GM19238 (cell line): ENCODE measurements around the gene REV1.

Experiments
- DNase-seq: peaks from one replicate; pipeline ENCODE4 v3.0.0; 2011; ENCODE audit warnings: low spot score; ENCODE audit not compliant: insufficient read length

REV1 gene

DNA sequence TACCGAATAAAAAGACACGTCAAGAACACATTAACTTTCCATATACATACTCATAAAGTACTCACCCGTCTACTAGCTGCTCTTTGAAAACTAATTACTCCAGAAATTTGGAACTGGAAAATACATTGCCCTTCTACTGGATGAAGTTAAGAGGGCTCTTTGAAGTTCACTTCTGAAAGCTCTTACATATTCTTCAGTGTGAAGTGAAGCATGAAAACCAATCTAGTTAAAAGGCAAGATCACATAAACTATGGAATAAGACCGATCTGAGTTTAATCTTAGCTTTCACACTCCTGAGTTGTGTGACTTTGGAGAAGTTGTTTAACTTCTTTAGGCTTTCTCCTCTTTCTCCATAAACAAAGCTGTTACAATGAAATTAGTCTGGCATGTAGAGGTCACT lies 38.5 kb downstream of the REV1 start:
- DNase-seq: no peak

- no peak for DNase-seq
Observed at GRCh38 chr2:99450199-99450598, 39.6 kb downstream of the REV1 start.

- no peak for DNase-seq
Observed at GRCh38 chr2:99448556-99448955, 41.3 kb downstream of the REV1 start.

DNA sequence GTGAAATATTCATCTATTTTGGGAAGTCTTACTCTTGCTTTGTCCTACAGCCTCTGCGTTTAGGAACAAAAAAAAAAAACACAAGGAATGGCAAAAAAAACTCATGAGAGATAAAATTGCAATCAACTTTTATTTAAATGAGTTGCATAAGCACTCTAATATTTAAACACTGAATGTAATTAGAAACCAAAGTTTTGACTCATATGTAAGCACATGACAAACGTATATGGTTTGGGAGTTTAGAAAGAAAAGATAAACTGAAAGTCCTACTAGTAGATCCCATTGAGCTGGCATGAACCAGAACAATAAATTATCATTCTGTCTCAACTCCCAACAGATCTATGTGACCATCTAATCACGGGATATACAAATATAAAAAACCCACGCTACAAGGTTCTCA lies 44.8 kb downstream of the REV1 start:
- DNase-seq: no peak

GRCh38 chr2:99444222-99444621 lies 45.6 kb downstream of the REV1 start:
- no peak for DNase-seq

DNA sequence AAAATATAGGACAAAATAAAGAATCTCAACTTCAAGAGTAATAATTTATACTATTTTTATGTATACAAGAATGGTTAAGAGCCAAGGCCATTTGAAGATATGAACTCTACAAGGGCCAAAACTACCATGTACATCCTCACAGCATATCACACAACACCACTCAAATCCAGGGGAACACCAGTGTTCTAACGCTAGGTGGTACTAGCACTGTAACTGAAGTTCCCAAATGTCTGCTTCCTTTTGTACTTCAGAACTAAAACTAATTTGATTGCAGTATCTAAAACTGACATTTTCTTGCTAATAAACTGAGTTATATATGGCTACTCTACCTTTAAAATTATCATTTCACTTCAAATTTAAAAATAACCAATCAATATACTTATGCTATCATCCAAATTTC lies 47.0 kb downstream of the REV1 start:
- DNase-seq: no peak

DNA sequence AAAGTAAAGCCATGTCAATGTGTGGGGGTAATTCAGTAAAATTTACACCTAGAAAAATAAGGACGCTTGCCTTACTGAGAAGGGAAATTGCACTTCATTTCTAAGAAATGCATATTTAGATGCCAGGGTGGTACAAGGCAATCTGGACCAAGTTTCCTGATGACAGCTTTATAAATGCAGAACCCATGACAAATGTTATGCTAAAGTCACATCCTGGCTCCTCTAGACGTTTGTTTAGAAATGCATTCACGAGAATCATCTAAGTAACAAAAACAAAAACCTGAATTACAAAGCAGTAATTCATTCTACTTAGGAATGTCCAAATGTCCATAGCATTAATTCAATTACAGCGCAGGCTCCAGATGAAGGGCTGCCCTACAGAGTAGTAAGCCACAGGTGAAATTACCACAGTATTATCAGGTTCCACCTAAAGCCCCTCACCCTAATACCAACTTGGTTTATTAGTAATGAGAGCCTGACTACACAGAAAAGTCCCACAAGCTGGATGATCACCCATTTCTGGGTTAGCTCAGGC lies 49.8 kb downstream of the REV1 start:
- no peak for DNase-seq

DNA sequence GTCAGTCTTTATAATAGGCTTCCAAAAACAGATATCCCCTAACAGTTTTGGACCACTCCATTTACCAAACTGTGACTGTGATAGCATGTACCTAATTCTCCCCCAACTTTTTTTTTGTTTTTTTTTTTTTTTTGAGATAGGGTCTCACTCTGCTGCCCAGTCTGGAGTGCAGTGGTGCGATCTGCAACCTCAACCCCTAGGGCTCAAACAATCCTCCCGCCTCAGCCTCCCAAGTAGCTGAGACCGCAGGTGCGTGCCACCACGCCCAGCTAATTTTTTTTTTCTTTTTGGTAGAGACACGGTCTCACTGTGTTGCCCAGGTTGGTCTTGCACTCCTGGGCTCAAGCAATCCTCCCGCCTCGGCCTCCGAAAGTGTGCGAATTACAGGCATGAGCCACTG lies 52.9 kb downstream of the REV1 start:
- DNase-seq: no peak

DNA sequence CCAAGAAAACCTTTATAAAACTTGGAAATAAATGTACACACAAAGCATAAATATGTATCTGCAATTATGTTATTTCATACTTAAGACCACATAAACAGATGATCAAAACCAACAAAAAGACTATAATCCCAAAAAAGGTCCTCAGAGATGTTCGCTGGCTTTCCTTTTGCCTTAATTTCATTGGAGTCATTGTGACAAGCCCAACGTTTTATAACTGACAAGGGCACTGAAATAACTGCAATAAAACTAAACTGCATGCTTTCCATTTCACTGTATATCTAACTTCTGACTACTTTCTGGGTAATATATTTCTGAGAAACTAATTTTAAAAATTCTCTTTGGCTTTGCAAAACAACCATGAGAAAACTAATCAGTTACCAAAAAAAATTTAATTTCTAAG lies 56.5 kb downstream of the REV1 start:
- no peak for DNase-seq

DNA sequence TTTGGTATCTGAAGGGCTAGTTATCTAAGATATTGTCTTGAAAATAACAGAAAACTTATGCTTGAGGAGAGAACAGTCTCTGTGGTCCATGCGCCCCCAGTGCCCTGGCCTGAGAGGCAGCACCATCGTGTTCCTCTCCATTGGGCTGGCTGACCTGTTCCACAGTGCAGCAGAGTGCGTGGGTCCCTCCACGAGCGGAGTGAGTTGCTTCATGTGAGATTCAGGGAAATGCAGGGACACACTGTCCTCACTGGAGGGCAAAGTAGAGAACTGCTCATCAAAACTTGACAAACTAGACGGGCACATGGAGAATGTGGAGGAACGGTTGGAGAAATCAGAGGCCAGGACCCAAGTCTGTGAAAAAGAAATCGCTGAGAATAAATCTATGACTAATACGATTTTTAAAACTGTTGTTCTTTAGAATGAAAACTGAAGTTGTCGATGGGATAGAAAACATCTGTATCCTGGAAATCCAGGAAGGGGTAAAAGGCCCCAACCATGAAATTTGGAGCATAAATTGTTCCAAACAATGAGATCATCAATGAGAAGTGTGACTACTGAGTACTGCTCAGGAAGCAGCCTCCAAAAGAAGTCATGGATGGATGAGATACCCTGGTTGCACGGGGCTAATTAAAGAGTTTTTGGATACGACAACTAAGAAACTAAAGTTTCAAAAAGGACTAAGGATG lies 58.1 kb downstream of the REV1 start:
- no peak for DNase-seq

DNA sequence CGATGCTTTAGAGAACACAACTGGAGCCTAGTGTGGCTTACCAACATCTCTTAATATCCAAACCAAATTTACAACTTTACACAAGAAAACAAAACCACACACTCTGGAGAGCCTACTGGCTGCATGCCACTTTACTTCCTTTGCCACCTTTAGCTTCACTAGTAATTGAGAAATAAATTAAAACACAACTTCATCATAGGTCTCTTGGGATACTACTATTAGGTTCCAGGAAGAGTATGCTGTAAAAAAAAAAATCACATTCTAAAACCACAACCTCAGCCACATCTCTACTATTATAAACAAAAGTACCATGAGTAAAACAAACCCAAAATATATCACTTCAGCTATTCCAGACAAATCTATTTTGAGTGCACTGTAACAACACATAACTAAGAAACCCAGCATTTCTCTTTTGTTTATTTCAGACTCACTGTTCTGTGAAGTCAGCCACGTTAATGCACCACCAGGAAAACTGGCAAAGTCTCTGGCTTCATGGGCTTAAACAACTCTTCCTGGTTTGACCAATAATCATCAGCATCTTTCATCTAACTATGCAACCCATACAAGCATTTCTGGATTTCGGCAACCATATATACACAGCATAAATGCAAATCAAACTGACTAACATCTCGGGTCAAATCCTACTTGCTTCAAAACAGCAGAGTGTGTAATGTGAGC lies 59.1 kb downstream of the REV1 start:
- no peak for DNase-seq

- no peak for DNase-seq
Observed at GRCh38 chr2:99425022-99425421, 64.8 kb downstream of the REV1 start.

DNA sequence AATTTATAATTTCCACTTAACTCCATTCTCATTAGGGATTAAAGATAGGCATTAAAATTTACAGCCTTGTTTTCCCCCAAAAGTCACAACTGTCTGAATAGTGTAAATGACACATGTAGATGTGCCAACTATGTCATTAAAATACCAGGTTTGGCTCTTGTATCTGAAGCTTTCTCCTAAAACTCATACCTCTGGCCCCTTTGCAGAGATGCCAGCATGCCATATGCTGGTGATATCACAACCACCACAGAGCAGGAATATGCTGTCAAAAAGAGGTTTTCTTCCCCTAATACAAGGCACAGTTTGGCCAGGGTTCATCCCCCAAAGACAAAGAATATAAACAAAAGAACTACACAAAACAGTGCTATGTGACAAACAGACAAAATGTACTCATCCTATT lies 65.4 kb downstream of the REV1 start:
- no peak for DNase-seq

DNA sequence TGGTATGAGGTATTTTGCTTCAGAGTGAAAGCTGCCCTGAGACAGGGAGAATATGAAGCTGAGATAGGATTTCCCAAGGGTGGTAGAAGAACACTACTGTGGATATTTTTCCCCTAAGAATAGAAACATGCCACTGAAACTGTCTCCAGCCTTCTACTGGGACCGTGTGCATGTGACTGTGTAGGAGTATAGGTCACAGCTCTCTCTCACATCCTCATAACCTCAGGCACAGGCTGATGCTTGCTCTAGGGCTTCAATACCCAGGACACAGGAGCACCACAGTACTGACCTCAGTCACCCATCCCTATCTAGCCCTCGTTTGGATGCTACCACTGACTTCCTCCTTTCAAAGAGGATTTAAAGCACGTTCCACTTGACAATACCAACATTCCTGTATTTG lies 67.2 kb downstream of the REV1 start:
- DNase-seq: no peak

DNA sequence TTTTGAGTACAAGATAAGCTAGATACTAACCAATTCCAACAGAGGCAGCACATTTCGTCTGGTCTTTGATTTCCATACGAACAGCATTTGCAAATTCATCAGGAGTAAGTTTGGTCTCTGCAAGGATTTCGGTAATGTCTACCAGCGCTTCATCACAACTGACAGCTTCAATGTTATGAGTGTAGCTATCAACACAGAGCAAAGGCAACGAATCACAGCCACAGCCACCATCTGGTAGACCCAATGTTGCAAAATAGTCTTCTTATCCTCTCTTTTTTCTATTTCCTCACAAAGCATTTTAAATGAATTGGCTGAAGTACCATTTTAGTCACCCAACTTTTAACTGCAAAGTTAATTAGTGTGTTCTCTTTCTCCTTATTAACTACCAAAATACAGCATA lies 68.3 kb downstream of the REV1 start:
- DNase-seq: no peak

DNA sequence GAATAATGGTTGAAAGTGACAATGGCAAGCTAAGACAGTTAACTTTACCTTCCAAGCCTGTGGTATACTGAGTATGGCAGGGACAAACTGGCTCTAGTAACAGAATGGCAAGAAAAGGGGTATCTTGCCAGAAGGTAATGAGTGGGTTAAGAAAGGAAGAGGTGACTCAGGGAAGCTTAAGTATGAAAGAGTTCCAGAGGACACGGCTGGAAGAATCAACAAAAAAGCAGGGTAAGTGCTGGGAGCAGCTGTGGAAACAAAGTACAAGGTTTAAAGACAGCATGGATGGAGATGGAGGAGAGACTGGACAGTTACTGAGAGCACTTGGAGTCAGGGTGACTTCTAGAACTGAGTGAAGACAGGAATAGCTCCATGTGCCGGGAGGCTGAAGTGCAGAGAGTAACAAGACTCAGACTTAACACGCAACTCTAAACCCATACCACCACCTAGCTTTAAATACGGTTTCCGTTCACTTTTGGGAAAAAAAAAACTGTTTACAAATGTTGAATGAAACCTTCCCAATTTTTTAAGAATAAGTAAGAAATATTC lies 69.0 kb downstream of the REV1 start:
- no peak for DNase-seq

DNA sequence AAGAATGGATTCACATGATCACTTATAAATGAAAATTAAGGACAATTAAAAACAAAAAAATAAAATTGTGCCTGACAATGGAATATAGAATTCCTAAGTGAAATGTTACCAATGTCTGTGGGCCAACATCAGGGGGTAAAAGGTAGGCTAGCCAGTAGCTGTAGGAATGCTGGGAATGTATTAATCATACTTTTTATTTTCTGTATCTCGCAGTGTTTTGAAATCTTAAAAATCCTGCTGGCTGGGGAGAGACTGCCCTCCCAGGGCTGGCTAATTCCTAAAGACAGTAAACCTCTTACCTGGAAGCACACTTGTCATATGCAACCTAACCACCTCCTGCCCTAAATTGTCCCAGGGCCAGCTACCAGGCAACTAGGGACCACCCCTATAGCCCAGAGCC lies 69.8 kb downstream of the REV1 start:
- DNase-seq: no peak

- no peak for DNase-seq
Observed at GRCh38 chr2:99417396-99417795, 72.4 kb downstream of the REV1 start.

DNA sequence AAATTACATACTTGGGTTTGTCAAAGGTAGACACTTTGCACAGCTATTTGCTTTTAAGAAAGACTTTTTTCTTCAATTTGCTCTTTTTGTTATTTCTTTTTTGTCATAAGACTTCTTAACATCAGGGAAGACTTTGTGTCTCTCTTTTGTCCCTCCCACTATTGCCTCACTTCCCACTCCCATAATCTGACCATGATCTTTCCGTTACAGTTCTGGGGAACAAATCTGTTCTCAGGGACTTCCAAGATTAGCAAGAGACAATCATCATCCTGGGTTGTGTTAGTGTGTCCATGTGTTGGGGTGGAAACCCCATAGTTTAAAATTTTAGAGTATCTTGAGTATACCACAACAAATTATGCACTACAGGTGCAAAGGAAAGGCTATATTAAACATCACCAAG lies 75.3 kb downstream of the REV1 start:
- no peak for DNase-seq

GRCh38 chr2:99410276-99410675 lies 79.5 kb downstream of the REV1 start:
- DNase-seq: no peak

GRCh38 chr2:99406137-99406536 lies 83.7 kb downstream of the REV1 start:
- no peak for DNase-seq

DNA sequence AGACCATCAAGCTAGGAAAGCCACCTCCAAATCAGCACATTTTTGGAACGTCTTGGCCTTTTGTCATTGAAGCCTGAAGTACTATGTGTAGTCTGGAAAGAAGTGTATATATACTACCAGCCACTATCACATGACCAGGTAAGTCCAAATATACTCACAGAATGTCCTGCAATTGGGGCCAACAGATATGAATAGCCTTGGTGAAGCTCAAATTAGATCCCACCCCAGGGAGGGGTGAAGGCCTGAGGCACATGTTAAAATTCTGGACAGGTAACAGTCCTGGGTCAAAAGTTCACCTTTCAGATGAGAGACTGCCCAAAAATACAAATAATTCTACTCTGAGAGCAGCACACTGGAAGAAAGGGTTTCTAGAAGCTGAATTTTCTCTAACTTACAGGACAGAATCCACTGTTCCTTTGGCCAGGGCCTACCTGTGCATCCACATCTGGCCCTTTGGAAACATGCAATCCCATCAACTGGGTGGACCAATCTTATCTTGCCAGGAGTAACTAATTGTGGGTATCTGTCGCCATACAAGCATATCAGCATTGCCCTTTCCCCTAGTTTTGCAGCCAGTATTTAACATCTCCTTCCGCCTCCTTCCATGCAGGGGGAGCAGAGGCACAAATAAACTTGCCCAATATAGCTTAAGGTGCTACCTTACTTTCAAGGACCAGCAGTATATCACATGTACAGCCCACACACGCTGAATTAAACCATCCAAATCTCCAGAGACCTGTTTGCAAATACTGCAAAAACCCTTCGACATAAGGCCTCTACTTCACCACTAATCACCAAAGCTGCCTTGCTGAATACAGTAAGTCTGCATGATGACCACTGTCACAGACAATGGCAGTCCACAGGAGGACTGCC lies 84.8 kb downstream of the REV1 start:
- DNase-seq: no peak
